HCT116 (cell line): ENCODE data around the gene DIO3.

Source experiments
- ATF3 ChIP-seq: IDR thresholded peaks from 2 replicates; pipeline ENCODE4 v1.6.1; 2012
- CTCF ChIP-seq, 3 experiments: fragments of 200-600 bp in 1 of 3; sonication (generic) in 1 of 3; IDR thresholded peaks in 2 of 3; conservative IDR thresholded peaks in 1 of 3; 2 replicates each; pipeline ENCODE4 v1.5.1; 2012 to 2017; ENCODE audit warnings: low read depth in 2 of 3, low read length in 2 of 3, antibody characterized with exemption in 1 of 3, borderline replicate concordance in 1 of 3, control low read depth in 1 of 3, mild to moderate bottlenecking in 1 of 3, mixed read lengths in 1 of 3, mixed run types in 1 of 3, moderate library complexity in 1 of 3; ENCODE audit not compliant: insufficient read depth in 1 of 3
- EGR1 ChIP-seq: IDR thresholded peaks from 2 replicates; pipeline ENCODE4 v1.6.1; 2012; ENCODE audit warnings: low read depth
- MAX ChIP-seq: IDR thresholded peaks from 2 replicates; pipeline ENCODE4 v1.6.1; 2012
- POLR2A ChIP-seq: IDR thresholded peaks from 2 replicates; pipeline ENCODE4 v1.7.0; 2011; ENCODE audit warnings: borderline replicate concordance; ENCODE audit not compliant: insufficient read depth, insufficient read length; ENCODE audit errors: extremely low read depth
- POLR2AphosphoS5 ChIP-seq: IDR thresholded peaks from 2 replicates; pipeline ENCODE4 v1.6.1; 2011; ENCODE audit warnings: mild to moderate bottlenecking, low read depth, low read length, moderate library complexity
- RAD21 ChIP-seq: IDR thresholded peaks from 2 replicates; pipeline ENCODE4 v1.6.1; 2012; ENCODE audit warnings: low read depth, mild to moderate bottlenecking
- SP1 ChIP-seq: IDR thresholded peaks from 2 replicates; pipeline ENCODE4 v1.6.1; 2012; ENCODE audit warnings: low read depth
- TCF7L2 ChIP-seq: IDR thresholded peaks from 2 replicates; pipeline ENCODE4 v1.7.0; 2011; ENCODE audit warnings: borderline replicate concordance, inconsistent platforms; ENCODE audit not compliant: insufficient read depth, insufficient read length; ENCODE audit errors: extremely low read depth

GRCh38 chr14:101529079-101529478 lies 32.2 kb upstream of the DIO3 start:
- TF ChIP-seq CTCF (IDR thresholded peaks at IDR 0.05 in 2 of 3, conservative IDR thresholded peaks at IDR 0.05 in 1 of 3; ENCODE audit: borderline replicate concordance in 1 of 3, insufficient read depth in 1 of 3, low read depth in 2 of 3, low read length in 2 of 3) (no peak), MAX (no peak), POLR2A (no peak), POLR2AphosphoS5 (no peak), TCF7L2 (no peak), SP1 (no peak), RAD21 (no peak), ATF3 (no peak), EGR1 (no peak)
